HG03439 (cell line): ENCODE data around the gene RAB3A.

Source experiments
- ATAC-seq: cut with Tn5 transposase; IDR thresholded peaks from one replicate; pipeline ENCODE4 v1.9.1; 2021; ENCODE audit warnings: mild to moderate bottlenecking, moderate library complexity; ENCODE audit not compliant: unreplicated experiment

The RAB3A gene

GRCh38 chr19:18153556-18154134 is 50.2 kb downstream of the RAB3A start:
- no peak for ATAC-seq

- ATAC-seq: peak; percentile 75
Observed at GRCh38 chr19:18152817-18153555, 50.9 kb downstream of the RAB3A start, which contains the start of gene PIK3R2. PIK3R2 (plus strand) TSS chr19:18153163; CDS start chr19:18155880, 2,717 bp downstream.

GRCh38 chr19:18152442-18152816 is 51.4 kb downstream of the RAB3A start:
- peak; percentile 63 for ATAC-seq

- ATAC-seq: no peak
Observed at GRCh38 chr19:18150776-18151624, 52.8 kb downstream of the RAB3A start.

GRCh38 chr19:18149596-18149975 is 54.3 kb downstream of the RAB3A start:
- ATAC-seq: no peak

- no peak for ATAC-seq
Observed at GRCh38 chr19:18147396-18147795, 56.4 kb downstream of the RAB3A start.
